ENCODE results near the gene DUSP1. TPM values are rescaled to one million over a fixed set of nuclear protein-coding genes. Genes with fewer than 3 reads are reported as not detected.
"Not testable (repeated sequence)": the region's sequence is repeated elsewhere in the genome, so short reads cannot be mapped to it uniquely, and the experiment has no call there.

Gene DUSP1
- total RNA-seq, 1 experiment from 2014 or later, result 38.1 TPM

DNA sequence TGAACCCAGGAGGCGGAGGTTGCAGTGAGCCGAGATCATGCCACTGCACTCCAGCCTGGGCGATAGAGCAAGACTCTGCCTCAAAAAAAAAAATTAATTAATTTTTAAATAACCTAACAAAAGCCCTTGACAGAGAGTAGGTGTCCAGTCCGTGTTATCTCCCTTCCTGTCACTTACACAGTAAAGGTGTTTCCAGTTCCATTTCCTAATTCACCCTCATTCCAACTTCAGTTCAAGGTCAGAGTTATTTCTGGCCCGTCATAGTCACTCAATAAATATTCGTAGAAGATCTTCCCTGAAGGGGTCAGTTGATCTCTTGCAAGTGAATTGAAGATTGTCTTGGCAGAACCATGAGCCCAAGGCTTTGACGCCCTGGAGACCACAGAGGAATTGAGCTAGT is 46.7 kb upstream of the DUSP1 start:
- DNase-seq, result no peak
- CTCF ChIA-PET, result no interaction called here
- no TSS peak for BruUV-seq (replicated peaks)
- TF ChIP-seq, protein P1, sequence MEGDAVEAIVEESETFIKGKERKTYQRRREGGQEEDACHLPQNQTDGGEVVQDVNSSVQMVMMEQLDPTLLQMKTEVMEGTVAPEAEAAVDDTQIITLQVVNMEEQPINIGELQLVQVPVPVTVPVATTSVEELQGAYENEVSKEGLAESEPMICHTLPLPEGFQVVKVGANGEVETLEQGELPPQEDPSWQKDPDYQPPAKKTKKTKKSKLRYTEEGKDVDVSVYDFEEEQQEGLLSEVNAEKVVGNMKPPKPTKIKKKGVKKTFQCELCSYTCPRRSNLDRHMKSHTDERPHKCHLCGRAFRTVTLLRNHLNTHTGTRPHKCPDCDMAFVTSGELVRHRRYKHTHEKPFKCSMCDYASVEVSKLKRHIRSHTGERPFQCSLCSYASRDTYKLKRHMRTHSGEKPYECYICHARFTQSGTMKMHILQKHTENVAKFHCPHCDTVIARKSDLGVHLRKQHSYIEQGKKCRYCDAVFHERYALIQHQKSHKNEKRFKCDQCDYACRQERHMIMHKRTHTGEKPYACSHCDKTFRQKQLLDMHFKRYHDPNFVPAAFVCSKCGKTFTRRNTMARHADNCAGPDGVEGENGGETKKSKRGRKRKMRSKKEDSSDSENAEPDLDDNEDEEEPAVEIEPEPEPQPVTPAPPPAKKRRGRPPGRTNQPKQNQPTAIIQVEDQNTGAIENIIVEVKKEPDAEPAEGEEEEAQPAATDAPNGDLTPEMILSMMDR (IDR thresholded peaks at IDR 0.05; ENCODE audit: unreplicated experiment), result no peak
- Mint-ChIP-seq H3K4me1 (ENCODE audit: low read depth, unreplicated experiment) (peaks cover 19% of the 10 kb centered on the region), H3K27me3 (ENCODE audit: unreplicated experiment) (no peaks in the 10 kb centered on the region), H3K36me3 (ENCODE audit: insufficient read depth, unreplicated experiment) (no peaks in the 10 kb centered on the region), H3K4me3 (ENCODE audit: low read depth, unreplicated experiment) (no peak overlapping the region), H3K27ac (ENCODE audit: unreplicated experiment) (no peak overlapping the region), H3K9me3 (ENCODE audit: low read depth, unreplicated experiment) (no peaks in the 10 kb centered on the region)
- intact Hi-C loops (cut with micrococcal nuclease; ENCODE audit: unreplicated experiment), result no loop called here

DNA sequence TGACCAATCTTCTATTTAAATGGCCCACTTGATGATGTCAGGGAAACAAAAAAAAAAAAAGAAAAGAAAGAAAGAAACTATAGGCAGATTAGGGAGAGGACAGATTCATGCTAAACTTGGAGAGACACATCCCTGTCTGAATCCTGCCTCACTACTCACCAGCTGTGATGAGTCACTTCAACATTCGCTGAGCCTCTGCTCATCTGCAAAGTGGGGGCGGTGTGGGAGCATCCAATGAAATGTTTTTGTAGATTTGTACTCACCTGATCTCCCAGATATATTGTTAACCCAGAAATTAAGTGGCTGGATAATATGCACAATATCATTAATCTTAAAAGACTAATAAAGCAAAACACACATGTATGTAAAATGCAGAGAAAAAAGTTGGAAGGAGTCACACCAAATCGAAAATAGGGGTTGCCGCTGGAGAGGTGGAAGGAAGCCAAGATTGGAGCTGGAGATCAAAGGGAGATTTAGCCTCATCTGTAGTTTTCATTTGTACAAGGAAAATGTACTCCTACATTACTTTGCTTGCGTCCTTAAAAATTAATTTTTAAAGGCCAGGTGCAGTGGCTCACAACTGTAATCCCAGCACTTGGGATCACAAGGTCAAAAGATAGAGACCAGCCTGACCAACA is 46.0 kb upstream of the DUSP1 start:
- no peak for DNase-seq
- no peak overlapping the region for H3K27ac Mint-ChIP-seq (ENCODE audit: unreplicated experiment)

GRCh38 chr5:172815631-172816030 is 44.6 kb upstream of the DUSP1 start:
- Mint-ChIP-seq H3K27ac (ENCODE audit: unreplicated experiment) (no peak overlapping the region), H3K27me3 (ENCODE audit: unreplicated experiment) (no peaks in the 10 kb centered on the region), H3K9me3 (ENCODE audit: low read depth, unreplicated experiment) (no peaks in the 10 kb centered on the region), H3K4me3 (ENCODE audit: low read depth, unreplicated experiment) (no peak overlapping the region), H3K36me3 (ENCODE audit: insufficient read depth, unreplicated experiment) (no peaks in the 10 kb centered on the region), H3K4me1 (ENCODE audit: low read depth, unreplicated experiment) (peaks cover 19% of the 10 kb centered on the region)
- intact Hi-C loops (cut with micrococcal nuclease; ENCODE audit: unreplicated experiment), result no loop called here
- TF ChIP-seq, protein P1 (IDR thresholded peaks at IDR 0.05; ENCODE audit: unreplicated experiment), result no peak
- DNase-seq, result no peak
- CTCF ChIA-PET, result interaction anchor here (0.6 kb wide), 1 partner anchor 75 kb away, joined by 6 read pairs; no protein-coding TSS in a partner anchor
- no TSS peak for BruUV-seq (replicated peaks)

More for the DNA sequence above, 46.0 kb upstream of the DUSP1 start:
- no peaks in the 10 kb centered on the region for H3K27me3 Mint-ChIP-seq (ENCODE audit: unreplicated experiment)
- intact Hi-C loops (cut with micrococcal nuclease; ENCODE audit: unreplicated experiment), result no loop called here
- no peaks in the 10 kb centered on the region for H3K36me3 Mint-ChIP-seq (ENCODE audit: insufficient read depth, unreplicated experiment)
- H3K4me1 Mint-ChIP-seq (ENCODE audit: low read depth, unreplicated experiment), result peaks cover 19% of the 10 kb centered on the region
- TF ChIP-seq, protein P1 (IDR thresholded peaks at IDR 0.05; ENCODE audit: unreplicated experiment), result no peak
- H3K4me3 Mint-ChIP-seq (ENCODE audit: low read depth, unreplicated experiment), result no peak overlapping the region
- CTCF ChIA-PET, result no interaction called here
- no peaks in the 10 kb centered on the region for H3K9me3 Mint-ChIP-seq (ENCODE audit: low read depth, unreplicated experiment)
- no TSS peak for BruUV-seq (replicated peaks)

- CTCF ChIA-PET; DNase-seq; H3K27ac Mint-ChIP-seq (ENCODE audit: unreplicated experiment); intact Hi-C loops (cut with micrococcal nuclease; ENCODE audit: unreplicated experiment); H3K27me3 Mint-ChIP-seq (ENCODE audit: unreplicated experiment); BruUV-seq (replicated peaks); H3K4me3 Mint-ChIP-seq (ENCODE audit: low read depth, unreplicated experiment); H3K9me3 Mint-ChIP-seq (ENCODE audit: low read depth, unreplicated experiment): not testable (repeated sequence)
- Mint-ChIP-seq H3K36me3 (ENCODE audit: insufficient read depth, unreplicated experiment) (peaks cover 28% of the 10 kb centered on the region), H3K4me1 (ENCODE audit: low read depth, unreplicated experiment) (peaks cover 29% of the 10 kb centered on the region)
Measured at GRCh38 chr5:172810996-172811395, 40.0 kb upstream of the DUSP1 start.

DNA sequence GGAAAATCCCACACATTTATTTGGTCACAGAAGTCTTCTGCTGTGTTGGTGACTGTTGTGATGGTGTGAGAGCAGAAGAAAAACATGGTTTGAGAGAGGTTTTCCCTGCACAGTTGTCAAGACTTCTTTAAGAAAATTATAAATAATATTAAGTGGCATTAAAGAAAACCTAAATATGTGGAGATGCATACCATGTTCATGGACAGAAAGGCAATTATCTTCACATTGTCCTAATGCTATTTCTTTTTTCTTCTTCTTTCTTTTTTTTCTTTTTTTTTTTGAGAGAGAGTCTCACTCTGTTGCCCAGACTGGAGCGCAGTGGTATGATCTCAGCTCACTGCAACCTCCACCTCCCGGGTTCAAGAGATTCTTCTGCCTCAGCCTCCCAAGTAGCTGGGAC is 38.8 kb upstream of the DUSP1 start:
- no TSS peak for BruUV-seq (replicated peaks)
- DNase-seq, result no peak
- Mint-ChIP-seq H3K9me3 (ENCODE audit: low read depth, unreplicated experiment) (peaks cover 5% of the 10 kb centered on the region), H3K4me1 (ENCODE audit: low read depth, unreplicated experiment) (peaks cover 33% of the 10 kb centered on the region), H3K36me3 (ENCODE audit: insufficient read depth, unreplicated experiment) (peaks cover 28% of the 10 kb centered on the region), H3K27ac (ENCODE audit: unreplicated experiment) (peak overlapping the region; percentile 31), H3K4me3 (ENCODE audit: low read depth, unreplicated experiment) (no peak overlapping the region), H3K27me3 (ENCODE audit: unreplicated experiment) (no peaks in the 10 kb centered on the region)
- TF ChIP-seq, protein P1 (IDR thresholded peaks at IDR 0.05; ENCODE audit: unreplicated experiment), result no peak
- CTCF ChIA-PET, result no interaction called here
- intact Hi-C loops (cut with micrococcal nuclease; ENCODE audit: unreplicated experiment), result loop anchor here (5.0 kb wide), 1 partner anchor 37 kb away; the partner anchor contains the start of gene DUSP1

Measured in Calu3 (cell line).